CD1c-positive myeloid dendritic cell (primary cell): ENCODE data around the gene SLIT3.

ENCODE experiments used
- DNase-seq: peaks from one replicate; pipeline ENCODE4 v3.0.0-alpha.2; 2016; ENCODE audit errors: extremely low spot score

Gene SLIT3

DNA sequence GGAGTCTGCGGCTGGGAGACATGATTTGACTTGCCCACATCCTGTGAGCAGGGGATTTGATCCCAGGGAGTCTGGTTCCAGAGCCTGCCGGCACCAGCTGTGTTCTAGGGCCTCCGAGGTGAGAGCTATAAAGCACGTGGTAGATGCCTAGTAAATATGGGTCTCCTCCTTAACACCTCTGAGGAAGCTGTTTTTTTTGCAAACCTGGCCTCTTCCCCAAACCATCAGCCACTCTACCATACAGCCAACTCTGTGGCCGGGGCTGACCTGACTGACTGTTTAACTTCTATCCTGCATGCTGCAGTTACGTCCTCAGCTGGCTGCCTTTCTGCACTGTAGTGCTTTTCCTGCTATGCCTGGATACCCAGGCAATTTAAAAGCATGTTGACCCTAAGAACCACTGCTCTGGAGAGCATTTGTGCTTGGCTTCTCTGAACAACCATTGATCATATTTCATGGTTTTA, 220.5 kb downstream of the SLIT3 start:
- DNase-seq: no peak

DNA sequence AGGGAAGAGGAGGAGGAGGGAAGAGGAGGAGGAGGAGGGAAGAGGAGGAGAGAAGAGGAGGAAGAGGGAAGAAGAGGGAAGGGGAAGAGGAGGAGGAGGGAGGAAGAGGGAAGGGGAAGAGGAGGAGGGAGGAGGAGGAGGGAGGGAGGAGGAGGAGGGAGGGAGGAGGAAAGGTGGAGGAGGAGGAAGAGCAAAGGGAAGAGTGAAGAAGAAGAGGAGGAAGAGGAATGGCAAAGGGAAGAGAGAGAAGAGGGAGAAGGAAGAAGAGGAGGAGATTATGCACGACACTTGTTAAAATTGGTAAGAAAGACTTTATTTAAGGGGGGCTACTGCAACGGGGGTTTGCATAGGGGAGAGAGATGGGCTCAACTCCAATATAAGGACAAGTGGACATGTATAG, 221.2 kb downstream of the SLIT3 start:
- no peak for DNase-seq

DNA sequence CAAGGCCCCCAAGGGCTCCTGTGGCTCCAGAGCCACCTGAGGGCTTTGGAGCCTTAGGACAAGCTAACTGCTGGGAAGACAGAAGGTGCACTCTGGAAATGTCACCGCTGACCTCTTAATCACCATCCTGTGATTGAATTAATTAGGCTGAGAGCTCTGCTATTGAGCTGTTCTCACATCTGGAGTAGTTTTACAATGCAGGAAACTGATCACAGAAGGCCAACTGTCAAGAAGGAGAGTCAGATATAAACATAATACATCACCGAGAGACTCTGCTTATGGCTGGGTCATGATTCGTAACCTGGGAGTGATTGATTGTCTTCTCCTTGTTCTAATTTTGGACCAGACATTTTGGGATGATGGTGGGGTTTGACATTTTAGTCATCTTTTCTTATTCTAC, 226.1 kb downstream of the SLIT3 start:
- no peak for DNase-seq

DNA sequence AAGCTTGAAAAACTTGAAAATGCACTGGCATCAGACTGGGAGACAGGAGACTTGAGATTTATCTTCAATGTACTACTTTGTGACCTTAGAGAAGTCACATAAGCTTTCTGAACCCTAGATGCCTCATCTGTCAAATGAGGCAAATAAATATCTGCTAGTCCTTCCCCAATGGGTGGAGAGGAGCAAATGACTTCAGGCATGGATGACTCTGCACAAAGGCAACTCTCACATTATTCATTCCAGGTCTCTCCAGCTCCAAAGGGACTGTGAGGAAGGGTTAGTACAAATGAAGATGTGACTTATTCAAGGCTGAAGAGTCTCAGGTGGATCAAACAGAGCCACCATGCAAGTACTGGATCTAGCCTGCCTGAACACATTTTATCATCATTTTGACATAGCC, 228.7 kb downstream of the SLIT3 start:
- no peak for DNase-seq

DNA sequence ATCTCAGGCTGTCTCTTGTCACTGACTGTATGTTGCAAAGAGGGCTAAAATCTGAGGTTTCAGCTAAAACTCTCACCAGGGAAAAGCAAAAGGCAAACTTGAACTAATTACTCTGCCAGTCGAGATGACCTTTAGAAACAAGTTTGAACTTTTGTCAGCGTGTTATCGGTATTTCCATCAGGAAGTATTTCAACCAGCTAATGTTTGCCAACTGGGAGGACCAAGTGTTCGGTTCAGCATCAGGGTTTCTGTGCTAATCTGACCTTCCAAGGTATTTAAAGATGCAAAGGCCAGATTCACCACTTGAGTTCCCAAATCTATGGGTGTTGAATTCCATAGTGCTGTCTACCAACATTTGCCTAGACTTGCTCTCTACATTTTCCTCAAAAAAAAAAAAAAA, 230.5 kb downstream of the SLIT3 start:
- no peak for DNase-seq

DNA sequence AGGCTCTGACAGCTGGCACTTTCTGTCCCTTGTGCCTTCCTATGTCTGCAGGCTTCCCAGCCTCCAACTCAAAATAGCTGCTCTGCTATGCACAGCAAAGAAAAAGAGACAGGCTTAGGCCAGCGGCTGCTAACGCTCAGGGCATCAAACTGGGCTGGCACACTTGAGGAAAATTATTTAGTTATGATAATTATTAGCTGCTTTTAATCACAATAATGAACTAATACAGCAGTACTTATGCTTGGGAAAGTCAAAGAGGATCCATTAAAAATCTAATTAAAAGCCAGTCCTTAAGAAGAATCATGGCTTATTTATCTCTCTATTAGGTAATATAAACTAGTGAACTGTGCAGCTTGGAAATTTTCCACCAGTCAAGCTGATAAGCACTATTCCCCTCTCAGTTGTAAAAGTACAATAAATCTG, 233.2 kb downstream of the SLIT3 start:
- DNase-seq: no peak

DNA sequence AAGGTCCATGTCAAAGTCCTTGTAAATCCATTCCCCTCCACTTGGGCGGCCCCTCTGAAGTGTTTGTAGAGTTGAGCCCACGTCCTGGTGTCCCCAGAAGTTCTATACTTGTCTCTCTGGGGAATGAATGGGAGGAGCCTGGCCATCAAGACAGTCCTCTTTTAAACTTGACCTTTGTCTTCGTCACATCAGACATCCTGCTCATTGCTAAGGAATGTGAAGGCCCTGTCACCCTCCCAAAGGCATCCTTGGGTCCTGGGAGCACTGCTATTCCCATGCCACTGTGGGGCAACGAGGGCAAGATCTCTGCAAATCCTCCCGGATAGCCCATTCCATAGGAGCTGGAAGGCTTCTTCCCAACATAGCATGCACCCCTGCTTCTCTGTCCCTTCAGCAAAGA, 235.5 kb downstream of the SLIT3 start:
- no peak for DNase-seq

DNA sequence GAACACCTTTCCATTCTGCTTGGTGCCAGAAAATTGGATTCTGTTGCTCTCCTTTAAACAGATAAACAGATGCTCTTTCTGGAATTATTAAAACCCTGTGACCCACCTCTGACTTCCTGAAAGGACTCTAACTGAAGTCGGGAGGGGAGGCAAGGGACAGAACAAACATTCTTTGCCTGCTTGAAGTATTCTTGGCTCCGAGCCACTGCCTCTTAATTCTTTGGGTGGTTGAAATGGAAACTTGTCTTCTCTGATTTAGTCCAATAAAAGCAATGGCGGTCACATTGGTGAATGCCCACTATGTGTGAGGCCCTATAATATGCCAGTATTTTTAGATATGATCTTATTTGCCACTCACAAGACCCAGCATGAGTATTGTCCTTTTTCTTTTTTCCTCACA, 236.8 kb downstream of the SLIT3 start:
- no peak for DNase-seq

DNA sequence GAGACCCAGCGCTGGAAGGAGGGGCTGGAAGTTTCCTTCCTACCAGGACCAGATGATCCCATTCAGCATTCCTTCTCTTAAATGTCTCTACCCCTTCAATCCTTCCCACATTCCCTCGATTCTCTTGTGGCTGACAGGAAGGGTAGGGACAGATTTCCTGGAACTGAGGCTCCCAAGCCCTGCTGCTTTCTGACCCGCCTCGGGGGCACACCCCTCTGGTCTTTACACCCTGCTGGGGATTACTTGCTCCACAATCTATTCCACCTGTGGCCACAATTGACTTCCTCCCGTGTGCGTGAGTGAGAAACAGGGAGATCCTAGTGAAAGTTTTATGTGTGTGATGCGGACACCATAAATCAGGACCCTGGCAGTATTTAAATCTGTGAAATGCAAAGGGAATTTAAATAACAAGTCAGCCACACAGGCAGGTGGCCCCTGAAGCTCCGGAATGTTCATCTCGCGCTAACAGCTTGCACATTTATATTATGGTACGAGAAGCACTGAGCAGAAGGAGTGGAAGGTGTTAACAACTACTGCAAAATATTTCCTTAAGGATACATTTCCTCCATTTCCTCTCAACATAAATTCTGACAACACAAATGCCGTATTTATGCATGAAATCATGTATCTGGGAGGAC, 237.5 kb downstream of the SLIT3 start:
- no peak for DNase-seq

DNA sequence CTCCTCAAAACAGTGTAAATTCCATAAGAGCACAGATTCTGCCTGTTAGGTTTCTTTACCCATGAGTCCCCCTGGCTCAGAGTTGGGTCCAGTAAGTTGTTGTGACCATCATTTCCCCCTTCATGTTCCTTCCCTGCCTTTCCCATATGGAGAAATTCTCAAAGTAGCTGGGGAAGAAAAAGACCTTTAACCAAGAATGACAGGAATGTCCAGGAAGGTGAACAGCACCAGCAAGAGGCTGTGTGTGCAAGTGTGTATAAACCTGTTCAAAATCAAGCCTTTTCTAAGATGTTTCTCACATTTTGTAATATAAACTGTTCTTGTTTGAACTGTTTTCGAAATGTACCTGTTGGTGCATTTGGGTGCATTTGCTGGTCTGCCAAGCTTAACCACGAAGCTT, 238.2 kb downstream of the SLIT3 start:
- no peak for DNase-seq

DNA sequence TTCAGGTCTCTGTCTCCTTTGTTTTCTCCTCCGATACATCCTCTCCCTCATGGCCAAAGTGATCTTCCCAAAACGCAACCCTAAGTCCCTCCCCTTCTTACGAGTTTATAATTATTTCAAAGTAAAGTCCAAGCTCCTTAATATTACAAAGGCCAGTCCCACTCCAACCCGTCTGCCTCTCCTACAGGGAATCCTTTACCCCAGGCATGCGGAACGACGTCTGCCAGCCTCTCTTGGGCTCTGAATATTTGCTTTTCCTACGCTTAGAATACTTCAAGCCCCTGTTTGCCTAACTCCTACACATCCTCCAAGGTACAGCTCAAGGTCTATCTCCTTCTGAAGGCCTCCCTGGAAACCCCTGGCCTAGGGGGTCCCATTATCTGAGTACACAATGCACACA, 246.4 kb downstream of the SLIT3 start:
- DNase-seq: no peak

DNA sequence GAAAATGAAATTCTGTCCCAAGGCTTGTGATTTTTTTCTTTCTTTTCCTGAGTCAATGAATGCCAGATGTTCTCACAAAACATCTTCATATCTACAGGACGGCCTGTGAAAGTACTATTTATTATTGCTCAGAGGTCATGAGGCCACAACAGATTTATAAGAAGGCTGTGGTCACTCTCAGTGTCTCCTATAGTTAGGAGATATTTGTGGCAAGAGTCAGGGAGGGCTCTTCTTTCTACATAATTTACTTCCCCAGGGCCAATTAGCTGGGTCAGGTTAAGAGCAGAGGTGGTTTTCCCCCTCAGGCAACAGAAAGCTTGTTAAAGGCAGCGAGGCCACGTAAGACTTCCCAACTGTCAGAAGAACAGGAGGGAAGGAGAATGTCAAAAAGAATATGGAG, 248.7 kb downstream of the SLIT3 start:
- DNase-seq: no peak

DNA sequence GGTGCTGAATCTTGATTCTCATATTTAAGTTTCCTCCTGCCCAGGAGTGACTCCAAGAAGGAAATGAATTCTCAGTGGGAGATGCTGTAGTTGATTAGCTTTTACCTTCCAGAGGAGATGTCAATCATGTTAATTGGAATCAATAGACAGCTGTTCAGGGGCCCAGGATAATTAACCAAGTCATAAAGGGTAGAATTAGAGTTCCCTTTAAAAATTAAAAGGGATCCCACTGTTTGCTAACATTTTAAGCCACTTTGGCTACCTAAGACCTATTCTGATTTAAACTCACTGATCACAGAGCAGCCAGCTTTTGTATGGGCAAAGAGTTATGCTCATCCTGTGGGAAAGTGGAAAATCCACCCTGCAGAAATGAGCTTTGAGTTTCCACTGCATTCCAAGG, 249.6 kb downstream of the SLIT3 start:
- DNase-seq: no peak

DNA sequence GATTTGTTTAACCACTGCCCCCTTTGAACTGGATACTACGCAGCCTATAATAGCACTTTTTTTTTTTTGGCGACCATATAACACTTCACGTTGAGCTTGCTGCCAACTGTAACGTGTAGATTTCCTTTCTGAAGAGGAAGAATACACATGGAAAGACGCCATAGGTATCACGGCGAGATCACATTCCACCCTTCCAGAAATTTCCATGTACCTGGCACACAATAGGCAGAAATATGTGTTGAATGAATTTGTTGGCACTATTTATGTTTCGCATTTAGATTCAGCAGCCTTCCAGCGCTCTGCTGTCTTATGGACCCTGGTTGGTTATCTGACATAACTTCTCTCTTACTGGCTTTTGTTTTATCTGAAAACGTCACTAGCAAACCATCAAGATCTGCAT, 250.3 kb downstream of the SLIT3 start:
- no peak for DNase-seq

DNA sequence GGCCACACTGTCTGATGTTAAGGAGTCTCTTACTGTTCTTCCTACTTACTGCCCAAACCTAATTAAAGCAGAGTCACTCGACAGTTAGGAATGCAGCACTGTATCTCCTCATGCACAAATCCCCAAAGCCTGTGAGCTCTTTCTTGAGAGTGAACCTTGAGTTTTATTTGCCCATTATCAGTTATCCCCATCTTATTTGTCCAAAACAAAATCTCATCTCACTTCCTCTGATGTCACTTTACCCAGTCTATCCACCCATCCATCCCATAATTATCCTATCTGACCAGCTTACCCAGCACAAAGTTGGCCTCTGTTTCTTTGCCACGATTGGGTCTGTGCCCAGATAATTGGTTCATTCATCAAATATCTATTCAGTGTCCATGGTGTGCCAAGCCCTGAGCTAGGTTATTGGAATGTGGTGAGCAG, 250.8 kb downstream of the SLIT3 start:
- DNase-seq: no peak

DNA sequence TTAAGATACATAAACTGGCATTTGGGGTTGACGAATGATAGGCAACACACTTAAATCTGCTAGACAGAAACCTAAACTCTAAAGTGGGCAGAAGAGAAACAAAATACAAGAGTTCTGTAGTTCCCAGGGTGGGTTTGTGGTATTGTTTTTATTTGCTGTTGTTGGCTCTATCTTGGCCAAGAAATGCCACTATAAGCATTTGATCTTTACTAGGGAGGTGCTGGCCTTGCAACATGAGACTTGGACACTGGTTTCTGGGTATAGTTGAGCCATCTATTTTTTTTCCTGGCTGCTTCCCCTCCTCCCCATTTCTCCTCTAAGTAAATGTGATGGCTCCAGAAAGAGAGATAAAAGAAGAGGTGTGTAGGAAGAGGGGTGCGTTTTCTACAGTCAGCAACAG, 251.2 kb downstream of the SLIT3 start:
- DNase-seq: no peak

DNA sequence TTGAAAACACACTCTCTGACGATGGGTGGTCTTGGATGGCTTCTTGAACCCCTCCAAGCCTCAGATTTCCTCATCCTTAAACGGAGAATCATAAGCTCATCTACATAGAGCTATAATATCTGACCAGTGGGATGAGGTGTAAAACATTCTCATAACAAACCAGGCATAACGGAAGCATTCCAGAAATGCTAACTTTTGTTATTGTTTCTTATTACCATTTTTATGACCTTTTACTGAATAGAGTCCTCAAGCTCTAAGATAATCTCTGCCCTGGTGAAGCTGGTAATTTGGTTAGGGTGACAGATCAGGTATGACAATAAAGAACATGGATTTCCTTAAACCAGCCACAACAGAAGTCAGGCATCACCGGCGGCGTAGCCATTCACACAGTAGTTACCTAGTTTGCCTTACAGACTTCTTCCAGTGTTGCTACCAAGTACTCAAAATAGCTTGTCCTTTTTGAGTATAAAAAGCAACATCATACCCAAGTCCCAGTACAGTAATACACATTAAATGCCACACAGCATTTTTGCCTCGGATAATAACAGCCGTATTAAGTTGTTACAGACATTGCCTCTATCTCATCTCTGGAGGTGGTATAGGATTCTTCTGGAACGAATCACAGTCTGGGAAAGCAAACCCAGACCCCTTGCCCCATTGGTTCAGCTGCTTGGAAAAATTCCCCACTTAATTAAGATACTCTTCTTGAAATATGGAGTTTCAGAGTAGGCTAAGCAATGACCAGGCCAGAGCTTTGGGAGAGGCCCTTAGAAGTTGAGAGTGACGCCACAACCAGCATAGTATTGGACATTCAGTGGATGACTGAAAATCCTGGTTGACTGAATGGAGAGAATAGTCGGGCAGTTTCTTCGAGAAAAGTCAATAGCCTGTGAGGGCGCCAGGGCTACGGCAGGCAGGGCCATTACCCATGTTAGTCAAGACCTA, 252.5 kb downstream of the SLIT3 start:
- DNase-seq: no peak

DNA sequence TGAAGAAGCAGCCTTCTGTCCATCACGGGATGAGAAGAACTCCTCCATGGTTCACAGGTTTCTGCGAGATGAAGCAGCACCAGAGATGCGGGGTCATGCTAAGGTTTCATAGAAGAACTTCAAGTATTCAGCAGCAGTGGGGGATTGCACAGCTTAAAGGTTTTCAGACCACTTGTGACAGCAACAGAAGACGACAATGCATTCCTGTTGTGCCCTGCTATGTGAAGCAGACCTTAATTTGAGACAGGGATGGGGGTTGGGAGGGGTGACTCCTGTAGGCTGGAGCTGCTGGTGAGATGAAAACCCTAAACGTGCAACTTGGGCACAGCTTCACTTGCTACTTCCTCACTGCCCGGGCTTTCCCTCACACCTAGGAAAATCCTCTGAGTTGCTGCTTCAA, 256.0 kb downstream of the SLIT3 start:
- DNase-seq: no peak

DNA sequence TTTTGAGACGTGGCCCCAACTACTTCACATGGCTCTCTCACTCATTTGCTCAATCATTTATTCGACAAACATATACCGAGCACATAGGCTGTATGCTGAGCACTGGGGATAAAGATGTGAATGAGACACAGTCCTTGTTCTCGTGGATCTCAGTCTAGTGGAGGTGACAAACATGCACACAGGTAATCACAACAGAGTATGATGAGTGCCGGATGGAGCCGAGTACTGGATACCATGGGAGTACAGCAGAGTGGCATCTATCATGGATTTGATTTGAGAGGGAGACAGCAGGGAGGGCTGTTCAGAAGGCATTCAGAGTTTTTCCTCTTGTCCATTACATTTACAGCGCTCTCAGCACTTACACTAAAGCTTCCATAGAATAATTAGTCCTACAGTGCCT, 259.8 kb downstream of the SLIT3 start:
- no peak for DNase-seq

DNA sequence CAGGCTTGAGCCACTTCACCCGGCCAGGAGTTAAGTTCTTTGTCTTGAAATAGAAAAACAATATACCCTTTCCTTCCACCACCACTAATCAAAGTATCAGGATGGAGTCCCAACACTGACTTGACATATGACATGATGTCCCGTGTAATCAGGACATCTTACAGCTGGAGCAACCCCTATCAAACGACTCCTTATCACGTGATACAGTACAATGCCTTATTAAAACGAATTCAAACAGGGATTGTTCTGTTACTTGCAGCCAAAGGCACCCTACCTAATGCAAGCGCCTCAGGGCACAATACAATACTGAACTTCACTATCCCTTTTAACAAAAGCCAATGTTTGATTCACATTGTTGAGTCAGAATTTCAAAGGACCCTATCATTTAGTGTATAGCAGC, 261.3 kb downstream of the SLIT3 start:
- no peak for DNase-seq

DNA sequence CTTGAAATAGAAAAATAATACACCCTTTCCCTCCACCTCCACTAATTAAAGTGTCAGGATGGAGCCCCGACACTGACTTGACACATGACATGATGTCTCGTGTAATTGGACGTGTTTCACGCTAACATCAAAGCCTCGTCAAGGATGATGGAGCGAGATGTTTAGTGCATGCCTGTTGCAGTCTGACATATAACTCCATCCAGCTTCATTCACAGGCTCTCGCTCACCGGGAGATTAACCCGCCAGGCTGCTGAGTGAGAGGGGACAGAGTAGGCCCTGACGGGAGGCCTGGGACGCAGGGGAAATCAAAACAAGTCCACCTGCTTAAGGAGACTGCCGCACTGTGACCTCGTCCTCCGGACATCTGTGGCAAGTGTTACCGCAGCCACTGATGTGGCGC, 263.5 kb downstream of the SLIT3 start:
- no peak for DNase-seq

DNA sequence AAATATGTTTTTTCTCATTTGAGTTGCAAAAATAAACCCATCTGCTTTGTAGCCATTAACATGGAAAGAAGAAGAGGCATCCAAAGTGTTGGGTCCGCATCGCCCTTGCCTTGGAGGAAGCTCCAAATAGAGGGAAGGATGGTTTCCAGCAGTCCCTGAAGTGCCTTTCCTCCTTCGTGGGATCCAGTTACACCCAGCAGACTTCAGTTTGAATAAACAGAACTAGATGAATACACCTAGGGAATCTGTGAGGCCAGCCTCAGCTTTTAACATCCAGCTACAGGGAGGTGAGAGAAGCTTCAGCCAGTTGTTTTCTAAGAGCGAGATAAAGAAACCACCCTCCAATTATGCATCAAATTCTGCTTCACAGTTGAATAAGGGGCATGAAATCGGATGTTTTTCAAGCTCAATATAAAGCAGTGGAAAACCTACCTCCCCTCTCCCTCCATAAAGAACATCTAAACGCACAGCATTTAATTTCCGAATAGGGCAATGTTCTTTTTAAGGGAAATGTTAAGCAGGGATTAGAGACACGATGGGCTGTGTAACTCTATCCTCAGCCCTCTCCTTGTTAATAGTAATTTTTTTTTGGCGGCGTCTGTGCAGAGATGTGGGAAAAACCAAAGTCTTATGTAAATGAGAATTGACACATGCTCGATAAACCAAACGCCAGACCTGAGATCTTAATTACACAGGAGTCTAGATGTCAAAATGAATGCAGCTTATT, 264.7 kb downstream of the SLIT3 start:
- DNase-seq: no peak
